ENCODE measurements around the gene TNIK.
"Not testable (repeated sequence)": the region's sequence is repeated elsewhere in the genome, so short reads cannot be mapped to it uniquely, and the experiment has no call there.

Gene TNIK

DNA sequence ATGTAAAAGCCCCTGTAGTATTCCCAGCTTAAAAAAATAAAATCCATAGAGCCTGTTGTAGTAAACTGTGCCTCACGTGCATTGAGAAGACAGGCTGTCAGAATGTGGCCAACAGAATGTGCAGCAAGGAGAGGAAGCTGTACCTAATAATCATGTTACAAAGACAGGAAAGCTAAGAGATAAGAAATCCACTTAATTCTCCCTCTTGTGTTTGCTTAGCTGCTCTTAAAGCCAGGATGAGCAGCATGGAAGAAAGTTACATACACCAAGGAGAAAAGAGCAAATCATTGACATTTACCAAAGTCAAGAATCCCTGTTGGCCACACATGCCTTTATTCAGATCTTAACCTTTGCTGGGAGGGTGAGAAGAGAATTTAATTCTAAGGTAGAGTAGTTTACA lies 85.9 kb downstream of the TNIK start:
- H3K9ac ChIP-seq (ENCODE audit: low read depth, low read length) = no peak overlapping the region

DNA sequence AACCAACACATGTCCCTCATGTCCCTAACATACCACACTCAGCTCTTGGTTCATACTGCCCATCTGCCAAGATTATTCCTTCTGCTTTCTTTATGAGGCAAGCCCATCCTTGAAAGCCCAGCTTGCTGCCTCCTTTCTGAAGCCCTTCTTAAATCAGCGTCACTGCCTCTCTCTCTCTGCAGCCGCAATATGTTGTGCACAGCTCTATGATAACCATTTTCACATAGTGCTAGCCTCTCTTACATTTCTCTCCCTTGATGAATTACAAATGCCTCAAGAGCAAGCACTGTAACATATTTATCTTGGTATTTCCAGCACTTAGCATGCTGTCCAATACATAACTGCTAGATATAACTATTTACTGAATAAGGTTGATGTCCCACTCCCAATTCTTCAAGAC lies 86.5 kb downstream of the TNIK start:
- Histone ChIP-seq H3K4me1 (ENCODE audit: insufficient read depth, low read length) (0 out of 2 replicates have a peak, but pooled peaks cover 3% of the 10 kb centered on the region), H3K36me3 (ENCODE audit: insufficient read depth, low read length) (no peaks in the 10 kb centered on the region; the same call in 1 of the 2 replicates), H3K9me3 (ENCODE audit: control insufficient read depth, insufficient read depth, low read length) (no peaks in the 10 kb centered on the region), H3K9ac (ENCODE audit: low read depth, low read length) (no peak overlapping the region)

More for the DNA sequence above, 85.9 kb downstream of the TNIK start:
- Histone ChIP-seq H3K4me1 (ENCODE audit: insufficient read depth, low read length) (0 out of 2 replicates have a peak, but pooled peaks cover 3% of the 10 kb centered on the region), H3K36me3 (ENCODE audit: insufficient read depth, low read length) (no peaks in the 10 kb centered on the region; the same call in 1 of the 2 replicates), H3K9me3 (ENCODE audit: control insufficient read depth, insufficient read depth, low read length) (no peaks in the 10 kb centered on the region)

DNA sequence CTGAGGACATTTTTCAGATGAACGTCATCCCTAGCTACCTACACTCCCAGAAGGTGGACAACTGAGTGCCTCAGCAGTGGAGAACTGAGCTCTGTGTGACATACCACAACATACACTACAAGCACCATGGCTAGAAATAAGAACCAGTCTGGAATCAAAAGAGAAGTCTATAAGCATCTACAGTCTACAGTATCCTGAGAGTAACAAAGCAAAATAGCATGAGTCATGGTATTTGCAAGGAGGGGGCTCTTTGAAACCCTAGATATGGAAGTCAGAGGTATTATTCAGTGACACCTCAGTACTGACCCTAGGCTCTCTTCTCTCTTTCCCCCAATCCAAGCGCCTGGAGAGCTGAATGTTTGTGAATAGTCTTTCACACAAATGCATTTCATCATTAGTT lies 87.5 kb downstream of the TNIK start:
- H3K9ac ChIP-seq (ENCODE audit: low read depth, low read length) = no peak overlapping the region
- H3K36me3 ChIP-seq (ENCODE audit: insufficient read depth, low read length) = no peaks in the 10 kb centered on the region; the same call in 1 of the 2 replicates
- H3K9me3 ChIP-seq (ENCODE audit: control insufficient read depth, insufficient read depth, low read length) = no peaks in the 10 kb centered on the region
- 0 out of 2 replicates have a peak, but pooled peaks cover 3% of the 10 kb centered on the region for H3K4me1 ChIP-seq (ENCODE audit: insufficient read depth, low read length)

DNA sequence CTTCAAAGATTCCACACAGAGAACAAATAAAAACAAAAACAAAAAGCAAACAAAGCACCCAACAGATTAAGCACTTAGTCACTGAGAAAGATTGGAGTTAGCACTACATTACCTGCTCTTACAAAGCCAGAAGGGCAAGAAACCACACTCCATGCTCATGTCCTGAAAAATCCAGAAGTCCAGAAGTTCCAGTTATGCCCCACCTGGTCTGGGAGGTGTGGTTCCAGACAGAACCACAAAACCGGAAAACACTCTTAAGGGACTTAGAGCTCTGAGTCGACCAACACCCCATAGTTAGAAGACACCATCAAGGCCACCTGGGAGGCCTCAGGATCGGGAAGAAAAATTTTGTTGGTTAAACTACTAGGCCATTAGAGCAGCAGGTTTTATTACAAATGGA lies 88.9 kb downstream of the TNIK start:
- Histone ChIP-seq H3K9me3 (ENCODE audit: control insufficient read depth, insufficient read depth, low read length) (no peaks in the 10 kb centered on the region), H3K4me1 (ENCODE audit: insufficient read depth, low read length) (0 out of 2 replicates have a peak, but pooled peaks cover 3% of the 10 kb centered on the region), H3K9ac (ENCODE audit: low read depth, low read length) (no peak overlapping the region), H3K36me3 (ENCODE audit: insufficient read depth, low read length) (no peaks in the 10 kb centered on the region; the same call in 1 of the 2 replicates)

DNA sequence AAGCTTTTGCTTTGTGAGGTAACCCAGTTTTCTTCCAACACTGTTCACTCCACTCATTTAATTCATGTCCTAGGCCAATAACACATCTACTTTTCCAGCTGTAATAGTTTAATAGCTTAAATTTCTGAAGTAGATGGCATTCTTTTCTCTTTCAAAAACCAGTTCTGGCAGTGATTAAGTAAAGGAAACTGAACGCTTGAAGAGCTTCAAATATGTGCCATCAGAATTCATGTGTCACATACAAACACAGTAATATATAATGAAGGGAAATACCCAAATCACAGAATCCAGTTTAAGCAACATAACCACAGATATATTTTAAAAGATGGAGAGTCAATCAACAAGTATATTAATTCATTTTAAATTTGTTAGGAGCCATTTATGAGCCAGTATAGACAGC lies 91.0 kb downstream of the TNIK start:
- no peaks in the 10 kb centered on the region for H3K9me3 ChIP-seq (ENCODE audit: control insufficient read depth, insufficient read depth, low read length)
- no peaks in the 10 kb centered on the region; the same call in 1 of the 2 replicates for H3K36me3 ChIP-seq (ENCODE audit: insufficient read depth, low read length)
- no peak overlapping the region for H3K9ac ChIP-seq (ENCODE audit: low read depth, low read length)
- no peaks in the 10 kb centered on the region for H3K4me1 ChIP-seq (ENCODE audit: insufficient read depth, low read length)

DNA sequence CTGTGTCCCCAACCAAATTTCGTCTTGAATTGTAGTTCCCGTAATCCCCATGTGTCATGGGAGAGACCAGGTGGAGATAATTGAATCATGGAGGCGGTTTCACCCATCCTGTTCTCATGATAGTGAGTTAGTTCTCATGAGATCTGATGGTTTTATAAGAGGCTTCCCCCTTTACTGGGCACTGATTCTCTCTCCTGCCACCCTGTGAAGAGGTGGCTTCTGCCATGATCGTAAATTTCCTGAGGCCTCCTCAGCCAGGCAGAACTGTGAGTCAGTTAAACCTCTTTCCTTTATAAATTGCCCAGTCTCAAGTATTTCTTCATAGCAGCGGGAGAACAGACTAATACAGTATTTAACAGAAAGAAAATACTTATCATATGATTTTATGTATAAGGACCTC lies 93.5 kb downstream of the TNIK start:
- not testable (repeated sequence) for H3K9ac ChIP-seq (ENCODE audit: low read depth, low read length); H3K4me1 ChIP-seq (ENCODE audit: insufficient read depth, low read length); H3K36me3 ChIP-seq (ENCODE audit: insufficient read depth, low read length); H3K9me3 ChIP-seq (ENCODE audit: control insufficient read depth, insufficient read depth, low read length)

DNA sequence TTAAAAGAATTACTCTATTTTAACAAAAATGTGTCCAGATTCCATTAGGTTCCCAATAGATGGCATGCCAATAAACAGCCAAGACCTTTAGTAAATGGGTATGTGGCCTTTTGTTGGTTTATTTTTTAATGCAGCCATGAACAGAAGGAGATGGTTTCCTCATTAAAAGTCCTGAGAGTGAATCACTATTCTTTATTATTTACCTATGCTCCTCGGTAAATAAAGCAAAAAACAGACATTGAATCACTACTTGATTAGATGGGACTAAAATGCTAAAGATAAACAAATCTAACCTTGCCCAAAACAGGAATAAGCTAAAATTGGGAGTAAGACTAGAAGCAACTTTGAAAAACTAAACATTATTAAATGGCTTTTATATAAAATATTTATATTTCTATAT lies 94.2 kb downstream of the TNIK start:
- H3K9ac ChIP-seq (ENCODE audit: low read depth, low read length) = no peak overlapping the region
- H3K36me3 ChIP-seq (ENCODE audit: insufficient read depth, low read length) = no peaks in the 10 kb centered on the region
- H3K4me1 ChIP-seq (ENCODE audit: insufficient read depth, low read length) = no peaks in the 10 kb centered on the region
- H3K9me3 ChIP-seq (ENCODE audit: control insufficient read depth, insufficient read depth, low read length) = no peaks in the 10 kb centered on the region

DNA sequence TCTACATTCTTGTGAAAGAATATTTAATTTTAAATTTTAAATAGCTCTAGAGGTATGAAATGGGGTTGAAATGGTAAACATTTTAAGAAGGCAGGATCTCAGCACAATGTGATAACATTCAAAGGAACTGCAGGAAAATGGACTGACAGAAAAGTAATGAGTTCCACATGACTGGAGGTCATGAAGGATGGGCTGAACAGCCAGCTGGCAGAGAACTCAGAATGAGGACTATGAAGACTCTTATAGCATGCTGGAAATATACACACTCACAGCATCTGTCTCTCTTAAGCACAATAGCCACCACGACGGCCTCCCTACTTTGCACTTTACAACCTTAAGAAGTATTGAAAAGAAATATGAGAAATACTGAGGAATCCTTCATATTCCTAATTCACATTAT lies 94.7 kb downstream of the TNIK start:
- H3K9ac ChIP-seq (ENCODE audit: low read depth, low read length) = no peak overlapping the region
- H3K9me3 ChIP-seq (ENCODE audit: control insufficient read depth, insufficient read depth, low read length) = no peaks in the 10 kb centered on the region
- no peaks in the 10 kb centered on the region for H3K36me3 ChIP-seq (ENCODE audit: insufficient read depth, low read length)
- no peaks in the 10 kb centered on the region for H3K4me1 ChIP-seq (ENCODE audit: insufficient read depth, low read length)

DNA sequence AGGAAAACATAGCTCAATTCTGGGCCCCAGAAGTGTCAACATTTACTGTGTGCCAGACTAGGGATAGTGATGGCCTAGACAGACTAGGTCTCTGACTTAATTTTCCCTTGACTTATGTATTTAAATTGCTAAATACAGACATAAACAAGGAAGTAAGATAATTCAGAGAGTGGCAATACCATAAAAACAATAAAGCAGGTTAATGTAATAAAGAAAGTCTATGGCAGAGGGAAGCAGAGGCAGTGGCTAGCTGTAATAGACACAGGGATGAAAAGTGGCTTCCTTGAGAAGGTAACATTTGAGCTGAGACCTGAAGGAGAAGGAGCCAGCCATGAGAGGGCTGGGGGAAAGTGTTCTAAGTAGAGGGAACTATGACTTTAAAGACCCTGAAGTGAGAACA lies 95.7 kb downstream of the TNIK start:
- no peaks in the 10 kb centered on the region for H3K9me3 ChIP-seq (ENCODE audit: control insufficient read depth, insufficient read depth, low read length)
- no peaks in the 10 kb centered on the region for H3K4me1 ChIP-seq (ENCODE audit: insufficient read depth, low read length)
- H3K9ac ChIP-seq (ENCODE audit: low read depth, low read length) = no peak overlapping the region
- H3K36me3 ChIP-seq (ENCODE audit: insufficient read depth, low read length) = no peaks in the 10 kb centered on the region

DNA sequence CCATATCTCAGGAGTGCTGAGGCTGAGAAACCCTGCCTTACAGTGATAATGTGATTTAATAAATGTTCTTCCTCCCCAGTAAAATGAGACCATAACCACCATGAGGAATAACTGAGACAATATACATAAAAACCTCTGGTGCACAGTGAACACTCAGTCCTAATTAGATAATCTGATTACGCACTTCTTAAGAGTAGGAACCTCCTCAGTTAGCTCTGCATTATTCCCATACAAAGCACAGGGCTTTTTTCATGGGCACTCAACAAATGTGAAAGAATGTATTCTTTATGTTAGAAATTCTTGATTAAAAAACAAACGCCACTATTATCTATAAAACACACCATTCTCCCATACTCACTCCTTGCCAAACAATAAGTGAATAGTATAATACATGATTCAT lies 97.0 kb downstream of the TNIK start:
- no peak overlapping the region for H3K9ac ChIP-seq (ENCODE audit: low read depth, low read length)
- no peaks in the 10 kb centered on the region for H3K4me1 ChIP-seq (ENCODE audit: insufficient read depth, low read length)
- no peaks in the 10 kb centered on the region for H3K9me3 ChIP-seq (ENCODE audit: control insufficient read depth, insufficient read depth, low read length)
- no peaks in the 10 kb centered on the region for H3K36me3 ChIP-seq (ENCODE audit: insufficient read depth, low read length)

DNA sequence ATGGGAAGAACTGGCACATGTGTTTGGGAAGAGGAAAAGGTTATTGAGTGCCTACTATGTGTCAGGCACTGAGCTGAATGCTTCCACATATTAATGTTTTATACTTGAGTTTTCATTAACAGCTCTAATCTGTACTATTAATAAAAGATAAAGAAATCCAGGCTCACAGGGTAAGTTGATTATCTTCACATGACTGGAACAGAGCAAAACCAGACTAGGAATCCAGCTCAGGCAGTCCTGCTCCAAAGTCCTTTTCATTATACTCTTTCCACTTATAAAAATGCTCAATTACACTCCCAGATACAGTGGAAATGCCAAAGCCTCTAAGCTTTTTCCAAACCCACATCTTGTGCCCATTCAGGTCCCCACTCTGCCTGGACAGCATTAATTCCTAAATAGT lies 97.6 kb downstream of the TNIK start:
- Histone ChIP-seq H3K9me3 (ENCODE audit: control insufficient read depth, insufficient read depth, low read length) (no peaks in the 10 kb centered on the region), H3K9ac (ENCODE audit: low read depth, low read length) (no peak overlapping the region), H3K4me1 (ENCODE audit: insufficient read depth, low read length) (no peaks in the 10 kb centered on the region), H3K36me3 (ENCODE audit: insufficient read depth, low read length) (no peaks in the 10 kb centered on the region)

DNA sequence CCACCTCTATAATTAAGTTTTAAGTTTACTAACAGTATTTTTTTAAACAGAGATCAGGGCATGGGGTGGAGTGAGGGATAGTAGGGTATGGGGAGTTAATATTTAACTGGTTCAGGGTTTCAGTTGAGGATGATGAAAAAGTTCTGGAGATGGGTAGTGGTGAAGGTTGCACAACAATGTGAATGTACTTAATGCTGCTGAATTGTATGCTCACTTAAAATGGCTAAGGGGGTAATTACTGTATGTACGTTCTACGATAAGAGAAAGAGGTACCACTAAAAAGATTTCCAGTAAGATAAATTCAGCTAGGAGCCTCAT lies 101.4 kb downstream of the TNIK start:
- Histone ChIP-seq H3K9me3 (ENCODE audit: control insufficient read depth, insufficient read depth, low read length) (no peaks in the 10 kb centered on the region), H3K9ac (ENCODE audit: low read depth, low read length) (no peak overlapping the region), H3K4me1 (ENCODE audit: insufficient read depth, low read length) (peaks cover 10% of the 10 kb centered on the region; the same call in 1 of the 2 replicates), H3K36me3 (ENCODE audit: insufficient read depth, low read length) (no peaks in the 10 kb centered on the region)

DNA sequence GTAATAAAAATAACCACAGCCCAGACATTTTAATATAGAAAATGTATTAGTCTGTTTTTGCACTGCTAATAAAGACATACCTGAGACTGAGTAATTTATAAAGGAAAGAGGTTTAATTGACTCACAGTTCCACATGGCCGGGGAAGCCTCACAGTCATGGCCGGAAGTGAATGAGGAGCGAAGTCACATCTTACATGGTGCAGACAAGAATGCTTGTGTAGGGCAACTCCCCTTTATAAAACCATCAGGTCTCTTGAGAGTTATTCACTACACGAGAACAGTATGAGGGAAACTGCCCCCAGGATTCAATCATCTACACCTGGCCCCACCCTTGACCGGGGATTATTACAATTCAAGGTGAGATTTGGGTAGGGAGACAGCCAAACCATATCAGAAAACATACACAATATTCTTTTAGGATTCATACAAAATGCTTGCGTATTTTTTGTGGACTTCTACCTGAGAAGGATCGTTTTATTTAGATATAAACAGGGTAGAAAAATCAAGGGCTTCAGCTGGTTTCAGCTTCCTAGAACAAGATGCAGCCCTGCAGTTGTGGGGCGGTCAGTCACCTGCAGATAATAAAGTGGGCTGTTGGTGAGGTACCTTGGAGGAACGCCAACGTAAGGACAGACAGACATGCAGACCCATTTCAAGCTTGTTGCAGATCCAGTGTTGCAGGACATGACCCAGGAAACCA lies 101.9 kb downstream of the TNIK start:
- H3K9ac ChIP-seq (ENCODE audit: low read depth, low read length) = no peak overlapping the region
- H3K36me3 ChIP-seq (ENCODE audit: insufficient read depth, low read length) = no peaks in the 10 kb centered on the region
- H3K4me1 ChIP-seq (ENCODE audit: insufficient read depth, low read length) = peaks cover 10% of the 10 kb centered on the region; the same call in 1 of the 2 replicates
- no peaks in the 10 kb centered on the region for H3K9me3 ChIP-seq (ENCODE audit: control insufficient read depth, insufficient read depth, low read length)

DNA sequence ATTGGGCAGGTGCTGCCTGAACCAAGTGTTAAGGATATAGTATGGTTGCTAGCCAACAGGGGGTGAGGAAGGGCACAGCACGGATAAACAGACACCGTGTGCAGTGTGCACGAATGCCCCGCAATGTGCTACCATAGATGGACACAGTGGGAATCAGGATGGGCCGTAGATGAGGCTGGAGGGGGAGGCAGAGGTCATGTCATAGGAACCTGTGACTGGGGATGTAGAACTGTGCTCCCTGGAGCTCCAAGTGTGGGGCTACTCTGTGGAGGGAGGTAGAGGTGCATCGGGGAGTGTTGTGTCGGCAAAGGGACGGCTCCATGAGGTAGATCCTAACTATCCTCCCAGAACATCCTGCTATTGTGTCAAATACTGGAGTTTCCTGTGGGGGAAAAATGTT lies 102.5 kb downstream of the TNIK start:
- Histone ChIP-seq H3K9ac (ENCODE audit: low read depth, low read length) (no peak overlapping the region), H3K36me3 (ENCODE audit: insufficient read depth, low read length) (no peaks in the 10 kb centered on the region), H3K9me3 (ENCODE audit: control insufficient read depth, insufficient read depth, low read length) (no peaks in the 10 kb centered on the region), H3K4me1 (ENCODE audit: insufficient read depth, low read length) (peaks cover 10% of the 10 kb centered on the region; the same call in 1 of the 2 replicates)

DNA sequence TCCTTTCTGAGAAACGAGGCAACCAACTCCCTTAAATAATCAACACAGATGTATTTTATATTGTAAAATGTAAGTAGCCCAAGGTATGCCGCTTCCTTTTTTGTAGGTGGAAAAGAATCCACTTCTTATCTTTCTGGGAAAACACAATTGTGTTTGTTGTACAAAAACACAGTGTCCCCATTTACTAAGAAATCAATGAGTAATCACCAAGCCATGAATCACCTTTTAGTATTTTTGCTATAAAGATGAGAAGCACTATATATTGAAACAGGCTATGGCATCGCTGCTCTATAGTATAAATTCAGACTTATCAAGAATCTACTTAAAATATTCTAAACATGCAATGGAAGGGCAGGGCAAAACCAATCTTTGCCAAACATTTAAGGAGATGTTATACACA lies 104.0 kb downstream of the TNIK start:
- no peaks in the 10 kb centered on the region for H3K9me3 ChIP-seq (ENCODE audit: control insufficient read depth, insufficient read depth, low read length)
- no peak overlapping the region for H3K9ac ChIP-seq (ENCODE audit: low read depth, low read length)
- H3K36me3 ChIP-seq (ENCODE audit: insufficient read depth, low read length) = no peaks in the 10 kb centered on the region
- H3K4me1 ChIP-seq (ENCODE audit: insufficient read depth, low read length) = peaks cover 15% of the 10 kb centered on the region
